Astrocyte of the hippocampus (primary cell): Measurements from ENCODE around the gene CHRNE.
"Not testable (repeated sequence)": the region's sequence is repeated elsewhere in the genome, so short reads cannot be mapped to it uniquely, and the experiment has no call there.

ENCODE experiments used
- DNase-seq: peaks from one replicate; pipeline ENCODE4 v3.0.0; 2011; ENCODE audit warnings: low read depth, low spot score

CHRNE gene

GRCh38 chr17:4939796-4940554, 37.1 kb upstream of the CHRNE start, which contains the start of the genes RNF167 and SLC25A11:
Gene RNF167 (plus strand): TSS chr17:4940268. CDS start chr17:4940910, 642 bp downstream.
Gene SLC25A11 (minus strand): TSS chr17:4940046. CDS start chr17:4939910, 136 bp downstream.
- peak; percentile 99 for DNase-seq

GRCh38 chr17:4939546-4939795, 36.6 kb upstream of the CHRNE start:
- DNase-seq, result no peak

GRCh38 chr17:4938688-4939545, 36.0 kb upstream of the CHRNE start:
- DNase-seq, result no peak

- DNase-seq, result no peak
Observed at GRCh38 chr17:4938069-4938491, 35.2 kb upstream of the CHRNE start.

GRCh38 chr17:4937553-4937952, 34.7 kb upstream of the CHRNE start:
- DNase-seq, result no peak

GRCh38 chr17:4936436-4936835, 33.5 kb upstream of the CHRNE start:
- DNase-seq, result no peak

- DNase-seq, result no peak
Observed at GRCh38 chr17:4935650-4936049, 32.8 kb upstream of the CHRNE start.

- peak; percentile 78 for DNase-seq
Observed at GRCh38 chr17:4934173-4934979, 31.5 kb upstream of the CHRNE start.

- no peak for DNase-seq
Observed at GRCh38 chr17:4933646-4934045, 30.7 kb upstream of the CHRNE start.

- no peak for DNase-seq
Observed at GRCh38 chr17:4932756-4933155, 29.9 kb upstream of the CHRNE start.

- DNase-seq, result no peak
Observed at GRCh38 chr17:4931963-4932362, 29.1 kb upstream of the CHRNE start, which contains the start of gene GP1BA. Gene GP1BA (plus strand): TSS chr17:4932277. CDS start chr17:4932605, 328 bp downstream.

GRCh38 chr17:4928881-4929280, 26.0 kb upstream of the CHRNE start:
- no peak for DNase-seq

- not testable (repeated sequence) for DNase-seq
Observed at GRCh38 chr17:4926577-4927335, 23.9 kb upstream of the CHRNE start.

GRCh38 chr17:4921320-4921719, 18.4 kb upstream of the CHRNE start:
- no peak for DNase-seq

- no peak for DNase-seq
Observed at GRCh38 chr17:4920351-4921048, 17.6 kb upstream of the CHRNE start.

- DNase-seq, result no peak
Observed at GRCh38 chr17:4919511-4920047, 16.7 kb upstream of the CHRNE start.

- not testable (repeated sequence) for DNase-seq
Observed at GRCh38 chr17:4914551-4914950, 11.7 kb upstream of the CHRNE start.

- DNase-seq, result no peak
Observed at GRCh38 chr17:4913994-4914393, 11.1 kb upstream of the CHRNE start.

GRCh38 chr17:4908711-4909496, 6.0 kb upstream of the CHRNE start:
- peak; percentile 94 for DNase-seq
